H1 (cell line): Measurements from ENCODE around the gene LDLRAD4. TPM values are rescaled to one million over a fixed set of nuclear protein-coding genes. Genes with fewer than 3 reads are reported as not detected.

Source experiments
- CTCF ChIA-PET: fragments of 300-600 bp; sonication (Branson Sonifier 250); formaldehyde crosslinking; loops from one replicate; lab custom pipeline; 2021; ENCODE audit not compliant: partially characterized antibody; lab: Charles Lee
- POLR2A ChIA-PET: fragments of 300-600 bp; sonication (Branson Sonifier 250); formaldehyde crosslinking; loops from one replicate; lab custom pipeline; 2021; ENCODE audit warnings: inconsistent platforms; ENCODE audit not compliant: partially characterized antibody; lab: Charles Lee
- DNase-seq, 2 experiments: peaks; one replicate each; pipeline versions ENCODE4 v3.0.0 to v3.0.0-alpha.2; 2010 to 2022; ENCODE audit warnings: low spot score in 2 of 2, low read depth in 1 of 2, mixed read lengths in 1 of 2
- FAIRE-seq: peaks from 2 replicates; lab custom pipeline; 2011; peaks lifted over from hg19 to GRCh38; lab: Jason Lieb, UNC
- H2AFZ ChIP-seq: 2 replicates; pipeline ENCODE4 v1.8.1; 2012; ENCODE audit warnings: low read length, inconsistent platforms
- H2AK5ac ChIP-seq: 2 replicates; pipeline ENCODE4 v1.6.1; 2013; ENCODE audit warnings: low read depth, low read length
- H2BK120ac ChIP-seq: replicated peaks from 2 replicates; pipeline ENCODE3; 2013; ENCODE audit warnings: low read depth, low read length, inconsistent platforms
- H2BK12ac ChIP-seq: 2 replicates; pipeline ENCODE4 v1.6.1; 2013; ENCODE audit warnings: low read depth, low read length
- H2BK15ac ChIP-seq: 2 replicates; pipeline ENCODE4 v1.6.1; 2013; ENCODE audit warnings: low read length
- H2BK20ac ChIP-seq: 2 replicates; pipeline ENCODE4 v1.6.1; 2013; ENCODE audit warnings: low read length
- H2BK5ac ChIP-seq: 2 replicates; pipeline ENCODE4 v1.6.1; 2013; ENCODE audit warnings: low read depth, low read length
- H3K14ac ChIP-seq: 2 replicates; pipeline ENCODE4 v1.6.1; 2013; ENCODE audit warnings: inconsistent platforms; ENCODE audit not compliant: insufficient read length
- H3K18ac ChIP-seq: 2 replicates; pipeline ENCODE4 v1.6.1; 2013; ENCODE audit warnings: low read length; ENCODE audit errors: extremely low read depth
- H3K23ac ChIP-seq: 2 replicates; pipeline ENCODE4 v1.6.1; 2013; ENCODE audit warnings: inconsistent platforms; ENCODE audit not compliant: insufficient read length
- H3K23me2 ChIP-seq: 2 replicates; pipeline ENCODE4 v1.6.1; 2013; ENCODE audit warnings: low read depth, low read length
- H3K27ac ChIP-seq: 2 replicates; pipeline ENCODE4 v1.6.1; 2011; ENCODE audit warnings: low read depth, low read length, inconsistent platforms
- H3K27me3 ChIP-seq, 4 experiments: replicated peaks in 1 of 4; 1 replicate in 1 of 4; 2 replicates in 3 of 4; pipeline versions ENCODE4 v1.6.1 to v1.8.1; 2011 to 2013; ENCODE audit warnings: low read length in 3 of 4, mild to moderate bottlenecking in 3 of 4, inconsistent platforms in 2 of 4, mixed read lengths in 2 of 4, moderate library complexity in 1 of 4; ENCODE audit not compliant: control insufficient read depth in 3 of 4, insufficient read depth in 3 of 4; ENCODE audit errors: extremely low read depth in 1 of 4
- H3K36me3 ChIP-seq, 4 experiments: 2 replicates each; pipeline versions ENCODE4 v1.6.1 to v1.8.1; 2011 to 2013; ENCODE audit warnings: mild to moderate bottlenecking in 4 of 4, low read length in 3 of 4, moderate library complexity in 2 of 4, control low read depth in 1 of 4, inconsistent platforms in 1 of 4; ENCODE audit not compliant: insufficient read depth in 4 of 4, control insufficient read depth in 2 of 4
- H3K4ac ChIP-seq: replicated peaks from 2 replicates; pipeline ENCODE3; 2013; ENCODE audit warnings: low read length, low read depth, mixed read lengths, inconsistent platforms; ENCODE audit not compliant: insufficient read length
- H3K4me1 ChIP-seq, 4 experiments: replicated peaks in 1 of 4; 1 replicate in 1 of 4; 2 replicates in 3 of 4; pipeline versions ENCODE4 v1.6.1 to v1.8.1; 2011 to 2013; ENCODE audit warnings: low read length in 3 of 4, inconsistent platforms in 2 of 4, mixed read lengths in 1 of 4; ENCODE audit not compliant: insufficient read depth in 4 of 4, control insufficient read depth in 3 of 4
- H3K4me2 ChIP-seq, 2 experiments: 2 replicates each; pipeline versions ENCODE4 v1.6.1 to v1.8.1; 2011 to 2013; ENCODE audit warnings: low read depth in 2 of 2, low read length in 2 of 2, control low read depth in 1 of 2, inconsistent platforms in 1 of 2, mild to moderate bottlenecking in 1 of 2; ENCODE audit not compliant: insufficient read depth in 1 of 2
- H3K4me3 ChIP-seq, 4 experiments: fragments of 200-600, 300-600 bp in 1 of 4; sonication (generic), shearing (Covaris generic), sonication (Bioruptor Twin) in 1 of 4; 2 replicates each; pipeline versions ENCODE4 v1.5.1 to v1.8.1; 2011 to 2016; ENCODE audit warnings: low read length in 4 of 4, low read depth in 3 of 4, control low read depth in 2 of 4, inconsistent platforms in 2 of 4, mild to moderate bottlenecking in 2 of 4, mixed read lengths in 1 of 4, moderate library complexity in 1 of 4; ENCODE audit not compliant: insufficient read depth in 2 of 4; ENCODE audit errors: extremely low read depth in 1 of 4
- H3K56ac ChIP-seq: replicated peaks from 2 replicates; pipeline ENCODE3; 2013; ENCODE audit warnings: low read depth, mild to moderate bottlenecking, mixed read lengths, low read length, inconsistent platforms; ENCODE audit not compliant: insufficient read length
- H3K79me1 ChIP-seq: 2 replicates; pipeline ENCODE4 v1.6.1; 2013; ENCODE audit warnings: low read depth, low read length, control low read depth
- H3K79me2 ChIP-seq, 2 experiments: 2 replicates each; pipeline versions ENCODE4 v1.6.1 to v1.8.1; 2012 to 2013; ENCODE audit warnings: low read length in 2 of 2, mild to moderate bottlenecking in 2 of 2, inconsistent platforms in 1 of 2; ENCODE audit not compliant: insufficient read depth in 2 of 2, control insufficient read depth in 1 of 2
- H3K9ac ChIP-seq, 4 experiments: replicated peaks in 1 of 4; 1 replicate in 1 of 4; 2 replicates in 3 of 4; pipeline versions ENCODE4 v1.6.1 to v1.8.1; 2011 to 2013; ENCODE audit warnings: low read depth in 3 of 4, low read length in 3 of 4, control low read depth in 2 of 4, mild to moderate bottlenecking in 2 of 4, moderate library complexity in 2 of 4, inconsistent platforms in 1 of 4; ENCODE audit errors: extremely low read depth in 1 of 4
- H3K9me3 ChIP-seq, 2 experiments: 2 replicates each; pipeline versions ENCODE4 v1.6.1 to v1.8.1; 2012 to 2013; ENCODE audit warnings: mild to moderate bottlenecking in 2 of 2, moderate library complexity in 2 of 2, control low read depth in 1 of 2, inconsistent platforms in 1 of 2, low read depth in 1 of 2, low read length in 1 of 2, mixed read lengths in 1 of 2; ENCODE audit not compliant: insufficient read depth in 2 of 2
- H4K20me1 ChIP-seq, 2 experiments: replicated peaks in 1 of 2; 2 replicates each; pipeline versions ENCODE3 to v1.8.1; 2011 to 2013; ENCODE audit warnings: inconsistent platforms in 2 of 2, low read length in 2 of 2, mild to moderate bottlenecking in 1 of 2; ENCODE audit not compliant: insufficient read depth in 2 of 2, control insufficient read depth in 1 of 2
- H4K5ac ChIP-seq: 2 replicates; pipeline ENCODE4 v1.6.1; 2013; ENCODE audit warnings: low read length, low read depth, mixed read lengths, inconsistent platforms; ENCODE audit not compliant: insufficient read length
- H4K8ac ChIP-seq: 2 replicates; pipeline ENCODE4 v1.8.0; 2013; ENCODE audit warnings: mild to moderate bottlenecking, moderate library complexity, low read length, inconsistent platforms; ENCODE audit not compliant: insufficient read depth; ENCODE audit errors: extremely low read depth
- H4K91ac ChIP-seq: replicated peaks from 2 replicates; pipeline ENCODE3; 2013; ENCODE audit warnings: low read length, mixed read lengths, inconsistent platforms; ENCODE audit not compliant: insufficient read length
- CBX5 ChIP-seq: fragments of 300-800, 300-1000 bp; sonication (generic); IDR thresholded peaks from 2 replicates; pipeline ENCODE4 v1.7.1; 2016; ENCODE audit warnings: antibody characterized with exemption, low read length, low read depth
- CTCF ChIP-seq, 3 experiments: IDR thresholded peaks; 1 replicate in 2 of 3; 2 replicates in 1 of 3; pipeline versions ENCODE4 v1.5.1 to v1.6.1; 2011; ENCODE audit warnings: low read length in 3 of 3, mild to moderate bottlenecking in 3 of 3, inconsistent platforms in 2 of 3, low read depth in 1 of 3, moderate library complexity in 1 of 3; ENCODE audit not compliant: insufficient read depth in 1 of 3; ENCODE audit errors: control extremely low read depth in 1 of 3
- E2F6 ChIP-seq: IDR thresholded peaks from 2 replicates; pipeline ENCODE4 v1.6.1; 2012; ENCODE audit warnings: inconsistent platforms
- GABPA ChIP-seq: IDR thresholded peaks from 2 replicates; pipeline ENCODE4 v1.6.1; 2011; ENCODE audit warnings: mild to moderate bottlenecking, low read length, moderate library complexity, borderline replicate concordance; ENCODE audit not compliant: insufficient read depth
- KDM4A ChIP-seq: IDR thresholded peaks from one replicate; pipeline ENCODE4 v1.7.1; 2012; ENCODE audit warnings: low read depth, mild to moderate bottlenecking, moderate library complexity, low read length, inconsistent platforms; ENCODE audit not compliant: severe bottlenecking
- MAX ChIP-seq: IDR thresholded peaks from 2 replicates; pipeline ENCODE4 v1.6.1; 2012; ENCODE audit warnings: inconsistent platforms
- NANOG ChIP-seq: IDR thresholded peaks from 2 replicates; pipeline ENCODE4 v1.6.1; 2011; ENCODE audit warnings: low read length, low read depth, mild to moderate bottlenecking, inconsistent platforms; ENCODE audit not compliant: insufficient read depth, poor library complexity, severe bottlenecking
- RFX5 ChIP-seq: IDR thresholded peaks from 2 replicates; pipeline ENCODE4 v1.6.1; 2011; ENCODE audit warnings: low read depth, low read length, improper control_type of control experiment, borderline replicate concordance
- RNF2 ChIP-seq: fragments of 200-900, 300-1000 bp; sonication (generic); IDR thresholded peaks from 2 replicates; pipeline ENCODE4 v1.7.1; 2016; ENCODE audit warnings: borderline replicate concordance, low read depth, mild to moderate bottlenecking, antibody characterized with exemption, low read length; ENCODE audit not compliant: poor library complexity, severe bottlenecking; ENCODE audit errors: missing control alignments
- SUZ12 ChIP-seq: fragments of 200-600 bp; sonication (generic); IDR thresholded peaks from 2 replicates; pipeline ENCODE4 v1.6.1; 2012; ENCODE audit warnings: mild to moderate bottlenecking, inconsistent platforms, low read length, moderate library complexity, mixed read lengths
- WGBS, 2 experiments: shearing (Covaris generic) in 1 of 2; methylation state at CpG; one replicate each; pipeline versions ENCODE4 v1.1.6 to v1.1.7; 2013 to 2015; ENCODE audit warnings: low lambda C conversion rate in 2 of 2, mixed read lengths in 2 of 2, inconsistent platforms in 1 of 2, low coverage in 1 of 2, missing lambda C conversion rate in 1 of 2; ENCODE audit not compliant: insufficient replicate concordance in 2 of 2, insufficient coverage in 1 of 2, insufficient read length in 1 of 2; ENCODE audit errors: extremely low coverage in 1 of 2, missing lambda C conversion rate in 1 of 2; 5-methylcytosine and 5-hydroxymethylcytosine counted together
- polyA plus RNA-seq, 7 experiments: library from polyadenylated mRNA; depleted of rRNA in 3 of 7; stranded (reverse) in 5 of 7; unstranded in 2 of 7; fragments of >200 nt in 5 of 7; fragments of 200-250 nt in 2 of 7; gene quantifications; 1 replicate in 5 of 7; 2 replicates in 1 of 7; 4 replicates in 1 of 7; pipeline versions ENCODE4 v1.2.1 to v1.2.3, GENCODE V29; 2011 to 2013; ENCODE audit warnings: missing spikeins in 2 of 7, mixed read lengths in 2 of 7
- total RNA-seq: library from RNA; stranded (reverse); fragmentation: NEBNext Ultra II Directional; extraction: Animal tissue kit (Norgen Biotek cat#: 25700); gene quantifications from 2 replicates; pipeline ENCODE4 v1.2.1, GENCODE V29; 2021

LDLRAD4 gene
- total and polyA plus RNA-seq, 2 of the 8 experiments (the other 6 are each of a cell fraction or from before 2014, with no cell fraction given): 0.77 to 1.4 TPM

- no peak for FAIRE-seq
- H3K27ac ChIP-seq: no peak overlapping the region
- no peak overlapping the region for H3K14ac ChIP-seq
- H3K4me2 ChIP-seq: no peak overlapping the region
- H4K5ac ChIP-seq: no peak overlapping the region
- no peaks in the 10 kb centered on the region for H4K20me1 ChIP-seq
- H3K23me2 ChIP-seq: no peaks in the 10 kb centered on the region
- 83% methylated on average over 11 of the region's 11 CpGs; no CpG with 5 or more reads in 1 of the 2 experiments for WGBS, 2 experiments
- H3K79me2 ChIP-seq: no peaks in the 10 kb centered on the region
- H4K8ac ChIP-seq: no peak overlapping the region
- H2AFZ ChIP-seq: no peak overlapping the region
- H3K9ac ChIP-seq: no peak overlapping the region
- H4K91ac ChIP-seq: no peak overlapping the region
- H3K27me3 ChIP-seq: no peaks in the 10 kb centered on the region
- H3K18ac ChIP-seq: no peak overlapping the region
- H3K4me3 ChIP-seq: no peak overlapping the region
- H3K9me3 ChIP-seq: no peaks in the 10 kb centered on the region
- H2BK5ac ChIP-seq: no peak overlapping the region
- DNase-seq: no peak
- no peak overlapping the region for H2BK20ac ChIP-seq
- ChIA-PET POLR2A (no interaction called here), CTCF (no interaction called here)
- no peak overlapping the region for H2BK120ac ChIP-seq
- H3K4ac ChIP-seq: no peak overlapping the region
- no peak overlapping the region for H2AK5ac ChIP-seq
- no peak overlapping the region for H2BK15ac ChIP-seq
- no peaks in the 10 kb centered on the region for H3K79me1 ChIP-seq
- no peak overlapping the region for H3K56ac ChIP-seq
- H3K36me3 ChIP-seq: no peaks in the 10 kb centered on the region
- H3K4me1 ChIP-seq: no peaks in the 10 kb centered on the region
- H3K23ac ChIP-seq: no peak overlapping the region
- no peak overlapping the region for H2BK12ac ChIP-seq
- TF ChIP-seq RFX5: no peak
- no peak for TF ChIP-seq MAX
- no peak for TF ChIP-seq CTCF (IDR thresholded peaks at IDR 0.05; ENCODE audit: control extremely low read depth in 1 of 3, insufficient read depth in 1 of 3, low read depth in 1 of 3, low read length in 3 of 3)
- TF ChIP-seq SUZ12: no peak
- TF ChIP-seq E2F6: no peak
- TF ChIP-seq RNF2: no peak
- TF ChIP-seq KDM4A: no peak
- TF ChIP-seq CBX5: no peak
- TF ChIP-seq NANOG: no peak
- no peak for TF ChIP-seq GABPA
Observed at GRCh38 chr18:13398631-13399030, 180.1 kb downstream of the LDLRAD4 start.
